Measurements from ENCODE around the gene AVP. TPM values are rescaled to one million over a fixed set of nuclear protein-coding genes. Genes with fewer than 3 reads are reported as not detected.
A peak's percentile ranks its signal among the peaks of the same experiment; 100 is the strongest.

AVP gene
- total RNA-seq, 1 experiment from 2014 or later: not detected

- no peak overlapping the region; a peak in 1 of 5 replicates for H3K4me3 Mint-ChIP-seq
- no CpG with 5 or more reads among the region's 7 CpGs for WGBS (ENCODE audit: extremely low coverage, insufficient read length, low lambda C conversion rate)
Measured at GRCh38 chr20:3111507-3111906, 27.0 kb upstream of the AVP start.

More at GRCh38 chr20:3111507-3111906, 27.0 kb upstream of the AVP start:
- no peaks in the 10 kb centered on the region for H3K79me1 ChIP-seq (ENCODE audit: insufficient read depth, low read depth, low read length, poor library complexity, severe bottlenecking)
- no peaks in the 10 kb centered on the region for H3K27me3 ChIP-seq (ENCODE audit: insufficient read depth, low read length)
- Mint-ChIP-seq H3K27ac (peak overlapping the region in 1 of 3 experiments; percentile 72; a peak in 3 of 7 replicates), H3K27me3 (ENCODE audit: low read depth) (no peaks in the 10 kb centered on the region), H3K4me1 (peaks cover 10 to 11% of the 10 kb centered on the region in 2 experiments), H3K36me3 (ENCODE audit: insufficient read depth in 1 of 3, low read depth in 3 of 3) (no peaks in the 10 kb centered on the region; a peak in 3 of 7 replicates), H3K9me3 (no peaks in the 10 kb centered on the region)
- no peak overlapping the region for H2BK120ac ChIP-seq (ENCODE audit: low read depth, low read length, poor library complexity, severe bottlenecking)
- H3K4me1 ChIP-seq (ENCODE audit: insufficient read depth, low read length): no peaks in the 10 kb centered on the region
- H3K18ac ChIP-seq (ENCODE audit: insufficient read length, low read depth, low read length): no peak overlapping the region
- no peak overlapping the region for H4K91ac ChIP-seq (ENCODE audit: insufficient read length, low read depth, low read length)
- H2BK20ac ChIP-seq (ENCODE audit: low read depth, low read length, poor library complexity, severe bottlenecking): no peak overlapping the region
- H3K23me2 ChIP-seq (ENCODE audit: insufficient read length, low read depth, low read length, poor library complexity, severe bottlenecking): no peaks in the 10 kb centered on the region
- no peak overlapping the region for H3T11ph ChIP-seq (ENCODE audit: low read length)
- no peak overlapping the region for H2AK5ac ChIP-seq (ENCODE audit: insufficient read length, low read length)
- DNase-seq: no peak
- H3K56ac ChIP-seq (ENCODE audit: insufficient read length, low read depth, low read length): no peak overlapping the region
- H2BK5ac ChIP-seq (ENCODE audit: insufficient read length, low read length): no peak overlapping the region
- no peak overlapping the region for H2BK12ac ChIP-seq (ENCODE audit: insufficient read length, low read depth, low read length)
- no peak for TF ChIP-seq CTCF (conservative IDR thresholded peaks at IDR 0.05)
- no peak overlapping the region for H3K27ac ChIP-seq (ENCODE audit: insufficient read length, low read depth, low read length)
- no peak overlapping the region for H3K4ac ChIP-seq (ENCODE audit: low read depth, low read length)
- H4K20me1 ChIP-seq (ENCODE audit: control insufficient read depth, insufficient read depth, insufficient read length): no peaks in the 10 kb centered on the region
- H2BK15ac ChIP-seq (ENCODE audit: low read depth, low read length): no peak overlapping the region
- no peak overlapping the region for H4K8ac ChIP-seq (replicated peaks; ENCODE audit: insufficient read length, low read depth, low read length)
- H3K23ac ChIP-seq (ENCODE audit: insufficient read length, low read depth, low read length): no peak overlapping the region
- H3K9me3 ChIP-seq (ENCODE audit: control insufficient read depth, low read depth, low read length): no peaks in the 10 kb centered on the region
- no peak overlapping the region for H3K14ac ChIP-seq (ENCODE audit: insufficient read depth, low read length)
- H3K79me2 ChIP-seq (ENCODE audit: insufficient read depth, low read length): no peaks in the 10 kb centered on the region
- no peak overlapping the region for H3K9ac ChIP-seq (ENCODE audit: extremely low read depth, insufficient read length, low read length)
- H2AFZ ChIP-seq (ENCODE audit: low read length): no peak overlapping the region
- no peak overlapping the region for H3K4me2 ChIP-seq (ENCODE audit: insufficient read depth, insufficient read length, low read length)
- H4K5ac ChIP-seq (ENCODE audit: insufficient read length, low read depth, low read length): no peak overlapping the region

Data from H9 (cell line).